HEK293T (cell line): ENCODE data around the gene PLS1.

Experiments used
- BHLHE40 ChIP-seq: fragments of 450-650 bp; IDR thresholded peaks from 2 replicates; pipeline ENCODE4 v1.6.1; 2016; ENCODE audit warnings: mild to moderate bottlenecking, moderate library complexity, borderline replicate concordance
- ELF4 ChIP-seq: fragments of 450-650 bp; IDR thresholded peaks from 2 replicates; pipeline ENCODE4 v1.6.1; 2017; ENCODE audit warnings: antibody characterized with exemption
- FOXA1 ChIP-seq: fragments of 450-650 bp; IDR thresholded peaks from 2 replicates; pipeline ENCODE4 v1.6.1; 2016; ENCODE audit warnings: mild to moderate bottlenecking
- FOXK2 ChIP-seq: fragments of 450-650 bp; IDR thresholded peaks from 2 replicates; pipeline ENCODE4 v1.6.1; 2016; ENCODE audit warnings: mild to moderate bottlenecking
- FOXM1 ChIP-seq: fragments of 450-650 bp; IDR thresholded peaks from 2 replicates; pipeline ENCODE4 v1.6.1; 2017; ENCODE audit warnings: mild to moderate bottlenecking, borderline replicate concordance
- HDGF ChIP-seq: fragments of 450-650 bp; IDR thresholded peaks from 2 replicates; pipeline ENCODE4 v1.6.1; 2017; ENCODE audit warnings: antibody characterized with exemption, borderline replicate concordance
- L3MBTL2 ChIP-seq: fragments of 450-650 bp; conservative IDR thresholded peaks from 2 replicates; pipeline ENCODE4 v1.6.1; 2016; ENCODE audit warnings: mild to moderate bottlenecking
- LEF1 ChIP-seq: fragments of 450-650 bp; IDR thresholded peaks from 2 replicates; pipeline ENCODE4 v1.6.1; 2017; ENCODE audit warnings: mild to moderate bottlenecking, borderline replicate concordance
- NFRKB ChIP-seq: fragments of 450-650 bp; IDR thresholded peaks from 2 replicates; pipeline ENCODE4 v1.6.1; 2016; ENCODE audit warnings: mild to moderate bottlenecking, moderate library complexity
- SP1 ChIP-seq: fragments of 450-650 bp; IDR thresholded peaks from 2 replicates; pipeline ENCODE4 v1.6.1; 2017
- SUZ12 ChIP-seq: fragments of 450-650 bp; IDR thresholded peaks from 2 replicates; pipeline ENCODE4 v1.6.1; 2016; ENCODE audit warnings: mild to moderate bottlenecking
- TARDBP ChIP-seq: fragments of 450-650 bp; IDR thresholded peaks from 2 replicates; pipeline ENCODE4 v1.6.1; 2016
- ZNF384 ChIP-seq: fragments of 450-650 bp; IDR thresholded peaks from 2 replicates; pipeline ENCODE4 v1.6.1; 2016

DNA sequence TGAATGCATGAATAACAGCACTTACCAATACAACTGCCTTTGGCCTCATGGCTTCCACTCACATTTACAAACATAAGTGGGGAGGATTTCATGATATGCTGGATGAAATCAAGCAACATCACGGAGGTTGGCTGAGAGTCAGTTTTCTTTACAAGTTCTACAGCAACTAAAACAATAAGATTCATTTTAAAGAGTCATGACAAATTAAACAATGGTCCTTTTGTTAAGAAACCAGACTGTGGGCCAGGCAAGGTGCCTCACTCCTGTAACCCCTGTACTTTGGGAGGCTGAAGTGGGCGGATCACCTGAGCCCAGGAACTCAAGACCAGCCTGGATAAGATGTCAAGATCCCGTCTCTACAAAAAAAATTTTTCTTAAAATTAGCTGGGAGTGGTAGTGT lies 30.1 kb upstream of the PLS1 start:
- TF ChIP-seq FOXM1 (no peak), FOXK2 (no peak), LEF1 (no peak), BHLHE40 (no peak), HDGF (no peak), FOXA1 (no peak), ELF4 (no peak), SUZ12 (no peak), SP1 (no peak), ZNF384 (no peak), TARDBP (no peak), NFRKB (no peak), L3MBTL2 (no peak)
